Glomerular endothelial cell (primary cell): Measurements from ENCODE around the gene THRB. TPM values are rescaled to one million over a fixed set of nuclear protein-coding genes. Genes with fewer than 3 reads are reported as not detected.

Experiments used
- DNase-seq: peaks from one replicate; pipeline ENCODE4 v3.0.0-alpha.2; 2011; ENCODE audit warnings: low read depth, low spot score; ENCODE audit errors: extremely low read depth
- total RNA-seq: library from RNA; depleted of rRNA; stranded (reverse); fragments of >200 nt; gene quantifications from 2 replicates; pipeline ENCODE4 v1.2.3, GENCODE V29; 2015

Gene THRB
- total RNA-seq, 1 donor from 2014 or later = 0.06 TPM

GRCh38 chr3:24278543-24278942 lies 216.1 kb downstream of the THRB start:
- no peak for DNase-seq

GRCh38 chr3:24273491-24273890 lies 221.2 kb downstream of the THRB start:
- no peak for DNase-seq

- DNase-seq = no peak
Observed at GRCh38 chr3:24272875-24273274, 221.8 kb downstream of the THRB start.

- DNase-seq = no peak
Observed at GRCh38 chr3:24272408-24272807, 222.2 kb downstream of the THRB start.

GRCh38 chr3:24271228-24271627 lies 223.4 kb downstream of the THRB start:
- DNase-seq = no peak

- DNase-seq = no peak
Observed at GRCh38 chr3:24270744-24271143, 223.9 kb downstream of the THRB start.

- no peak for DNase-seq
Observed at GRCh38 chr3:24270204-24270691, 224.4 kb downstream of the THRB start.

- DNase-seq = peak; percentile 27
Observed at GRCh38 chr3:24264748-24265158, 229.9 kb downstream of the THRB start.

GRCh38 chr3:24264011-24264410 lies 230.6 kb downstream of the THRB start:
- no peak for DNase-seq

- no peak for DNase-seq
Observed at GRCh38 chr3:24263069-24263668, 231.5 kb downstream of the THRB start.

- no peak for DNase-seq
Observed at GRCh38 chr3:24261521-24261920, 233.1 kb downstream of the THRB start.

- DNase-seq = no peak
Observed at GRCh38 chr3:24259901-24260512, 234.6 kb downstream of the THRB start.

GRCh38 chr3:24258727-24259600 lies 235.7 kb downstream of the THRB start:
- no peak for DNase-seq

- DNase-seq = no peak
Observed at GRCh38 chr3:24258260-24258659, 236.4 kb downstream of the THRB start.

- DNase-seq = no peak
Observed at GRCh38 chr3:24255414-24255813, 239.2 kb downstream of the THRB start.

- DNase-seq = no peak
Observed at GRCh38 chr3:24254649-24255048, 240.0 kb downstream of the THRB start.

- no peak for DNase-seq
Observed at GRCh38 chr3:24253336-24253735, 241.3 kb downstream of the THRB start.

GRCh38 chr3:24249523-24249922 lies 245.1 kb downstream of the THRB start:
- no peak for DNase-seq

- DNase-seq = no peak
Observed at GRCh38 chr3:24245056-24245455, 249.6 kb downstream of the THRB start.

- DNase-seq = no peak
Observed at GRCh38 chr3:24244491-24244890, 250.2 kb downstream of the THRB start.

GRCh38 chr3:24242012-24242698 lies 252.5 kb downstream of the THRB start:
- DNase-seq = peak; percentile 88
